ENCODE results near the gene NUP62. TPM values are rescaled to one million over a fixed set of nuclear protein-coding genes. Genes with fewer than 3 reads are reported as not detected.
A peak's percentile ranks its signal among the peaks of the same experiment; 100 is the strongest.

The NUP62 gene
- polyA plus RNA-seq, 1 of the 3 experiments (the other 2 are of a cell fraction): 16.2 TPM

DNA sequence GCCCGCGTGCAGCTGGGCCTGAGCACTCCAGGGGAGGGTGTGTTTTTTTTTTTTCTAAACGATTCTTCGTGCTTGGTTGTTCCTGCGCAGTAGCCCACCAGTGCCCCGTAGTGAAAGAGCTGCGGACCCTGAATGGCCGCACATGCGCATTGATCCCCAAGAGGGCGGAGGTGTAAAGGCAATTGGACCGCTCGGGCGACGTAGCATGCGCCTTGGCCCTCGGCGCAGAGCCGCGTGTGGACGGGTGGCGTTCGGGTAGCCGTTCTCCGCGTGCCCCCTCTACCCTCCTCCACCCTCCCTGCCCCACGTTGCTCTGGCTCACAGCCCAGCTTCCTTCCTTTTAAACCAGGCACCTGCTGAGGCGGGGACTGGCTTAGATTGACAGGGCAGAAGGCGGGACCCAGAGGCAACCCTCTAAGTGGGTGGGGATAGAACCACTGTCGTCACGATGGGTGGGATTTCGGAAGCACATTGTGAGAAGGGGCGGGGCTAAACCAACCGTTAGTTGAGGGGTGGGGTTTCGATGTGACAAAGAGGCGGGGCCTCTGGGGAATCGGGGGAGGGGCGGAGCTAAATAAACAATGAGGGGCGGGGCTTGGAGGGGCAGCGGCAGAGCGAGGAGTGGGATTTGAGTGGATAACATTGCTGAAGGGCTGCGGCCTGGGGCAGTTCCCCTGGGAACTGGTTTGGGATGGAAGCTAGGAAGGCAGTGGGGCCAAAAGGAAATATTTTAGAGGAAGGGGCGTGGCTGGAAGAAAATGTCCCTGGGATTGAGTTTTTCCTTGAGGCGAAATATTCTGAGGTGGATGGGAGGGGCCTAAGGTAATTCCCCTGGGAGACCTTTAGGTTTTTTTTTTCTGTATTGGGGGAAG, 543 bp upstream of the NUP62 start:
- no peaks in the 10 kb centered on the region for H3K9me3 ChIP-seq
- CTCF ChIA-PET: interaction anchor here (1.2 to 3.5 kb wide), 3 partner anchors 8 to 206 kb away, joined by 3 to 23 read pairs (median 4); no protein-coding TSS in a partner anchor
- H3K9me2 ChIP-seq: no peaks in the 10 kb centered on the region

More for the DNA sequence above, 543 bp upstream of the NUP62 start:
- H3K36me3 ChIP-seq (replicated peaks in 1 of 2; ENCODE audit: control insufficient read depth in 1 of 2, insufficient read depth in 2 of 2, low read length in 1 of 2): peaks cover 3 to 37% of the 10 kb centered on the region in 2 experiments
- H2AFZ ChIP-seq (ENCODE audit: low read depth): peak overlapping the region; percentile 99; the same call in 1 of the 2 replicates
- peak overlapping the region; percentile 98 for H3K9ac ChIP-seq
- H3K27me3 ChIP-seq (ENCODE audit: insufficient read depth): no peaks in the 10 kb centered on the region
- 0 out of 2 replicates have a peak, but pooled peaks cover 11% of the 10 kb centered on the region for H4K20me1 ChIP-seq (ENCODE audit: insufficient read depth)
- POLR2A ChIA-PET: interaction anchor here (0.7 to 2.1 kb wide), 6 partner anchors 9 to 254 kb away, joined by 3 to 8 read pairs (median 3); partner anchors contain the start of gene AKT1S1
- TF ChIP-seq RAD21 (IDR thresholded peaks at IDR 0.05; ENCODE audit: low read length) (no peak), NRF1 (IDR thresholded peaks at IDR 0.05; ENCODE audit: low read depth, low read length) (peak; percentile 58; the same call in 1 of the 2 replicates), GABPA (IDR thresholded peaks at IDR 0.05; ENCODE audit: low read depth) (no peak), EP300 (IDR thresholded peaks at IDR 0.05; ENCODE audit: borderline replicate concordance in 1 of 2, low read depth in 1 of 2, low read length in 1 of 2) (no peak; a peak in 1 of 4 replicates), POLR2AphosphoS5 (IDR thresholded peaks at IDR 0.05; ENCODE audit: low read depth, low read length) (peak; percentile 46; the same call in 1 of the 2 replicates), CHD2 (IDR thresholded peaks at IDR 0.05; ENCODE audit: low read length, partially characterized antibody) (peak; percentile 38), MXI1 (IDR thresholded peaks at IDR 0.05; ENCODE audit: low read depth, low read length) (peak; percentile 57; the same call in 1 of the 2 replicates)
- TF ChIP-seq, protein P1, sequence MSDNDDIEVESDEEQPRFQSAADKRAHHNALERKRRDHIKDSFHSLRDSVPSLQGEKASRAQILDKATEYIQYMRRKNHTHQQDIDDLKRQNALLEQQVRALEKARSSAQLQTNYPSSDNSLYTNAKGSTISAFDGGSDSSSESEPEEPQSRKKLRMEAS (IDR thresholded peaks at IDR 0.05; ENCODE audit: low read depth): peak; percentile 88
- TF ChIP-seq, protein P2, sequence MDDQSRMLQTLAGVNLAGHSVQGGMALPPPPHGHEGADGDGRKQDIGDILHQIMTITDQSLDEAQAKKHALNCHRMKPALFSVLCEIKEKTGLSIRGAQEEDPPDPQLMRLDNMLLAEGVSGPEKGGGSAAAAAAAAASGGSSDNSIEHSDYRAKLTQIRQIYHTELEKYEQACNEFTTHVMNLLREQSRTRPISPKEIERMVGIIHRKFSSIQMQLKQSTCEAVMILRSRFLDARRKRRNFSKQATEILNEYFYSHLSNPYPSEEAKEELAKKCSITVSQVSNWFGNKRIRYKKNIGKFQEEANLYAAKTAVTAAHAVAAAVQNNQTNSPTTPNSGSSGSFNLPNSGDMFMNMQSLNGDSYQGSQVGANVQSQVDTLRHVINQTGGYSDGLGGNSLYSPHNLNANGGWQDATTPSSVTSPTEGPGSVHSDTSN (IDR thresholded peaks at IDR 0.05): peak; percentile 97
- TF ChIP-seq, protein P3, sequence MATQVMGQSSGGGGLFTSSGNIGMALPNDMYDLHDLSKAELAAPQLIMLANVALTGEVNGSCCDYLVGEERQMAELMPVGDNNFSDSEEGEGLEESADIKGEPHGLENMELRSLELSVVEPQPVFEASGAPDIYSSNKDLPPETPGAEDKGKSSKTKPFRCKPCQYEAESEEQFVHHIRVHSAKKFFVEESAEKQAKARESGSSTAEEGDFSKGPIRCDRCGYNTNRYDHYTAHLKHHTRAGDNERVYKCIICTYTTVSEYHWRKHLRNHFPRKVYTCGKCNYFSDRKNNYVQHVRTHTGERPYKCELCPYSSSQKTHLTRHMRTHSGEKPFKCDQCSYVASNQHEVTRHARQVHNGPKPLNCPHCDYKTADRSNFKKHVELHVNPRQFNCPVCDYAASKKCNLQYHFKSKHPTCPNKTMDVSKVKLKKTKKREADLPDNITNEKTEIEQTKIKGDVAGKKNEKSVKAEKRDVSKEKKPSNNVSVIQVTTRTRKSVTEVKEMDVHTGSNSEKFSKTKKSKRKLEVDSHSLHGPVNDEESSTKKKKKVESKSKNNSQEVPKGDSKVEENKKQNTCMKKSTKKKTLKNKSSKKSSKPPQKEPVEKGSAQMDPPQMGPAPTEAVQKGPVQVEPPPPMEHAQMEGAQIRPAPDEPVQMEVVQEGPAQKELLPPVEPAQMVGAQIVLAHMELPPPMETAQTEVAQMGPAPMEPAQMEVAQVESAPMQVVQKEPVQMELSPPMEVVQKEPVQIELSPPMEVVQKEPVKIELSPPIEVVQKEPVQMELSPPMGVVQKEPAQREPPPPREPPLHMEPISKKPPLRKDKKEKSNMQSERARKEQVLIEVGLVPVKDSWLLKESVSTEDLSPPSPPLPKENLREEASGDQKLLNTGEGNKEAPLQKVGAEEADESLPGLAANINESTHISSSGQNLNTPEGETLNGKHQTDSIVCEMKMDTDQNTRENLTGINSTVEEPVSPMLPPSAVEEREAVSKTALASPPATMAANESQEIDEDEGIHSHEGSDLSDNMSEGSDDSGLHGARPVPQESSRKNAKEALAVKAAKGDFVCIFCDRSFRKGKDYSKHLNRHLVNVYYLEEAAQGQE (IDR thresholded peaks at IDR 0.05; ENCODE audit: low read depth, low read length): 0 out of 2 replicates have a peak, but pooled peaks have one; percentile 12
- TF ChIP-seq, protein P4, sequence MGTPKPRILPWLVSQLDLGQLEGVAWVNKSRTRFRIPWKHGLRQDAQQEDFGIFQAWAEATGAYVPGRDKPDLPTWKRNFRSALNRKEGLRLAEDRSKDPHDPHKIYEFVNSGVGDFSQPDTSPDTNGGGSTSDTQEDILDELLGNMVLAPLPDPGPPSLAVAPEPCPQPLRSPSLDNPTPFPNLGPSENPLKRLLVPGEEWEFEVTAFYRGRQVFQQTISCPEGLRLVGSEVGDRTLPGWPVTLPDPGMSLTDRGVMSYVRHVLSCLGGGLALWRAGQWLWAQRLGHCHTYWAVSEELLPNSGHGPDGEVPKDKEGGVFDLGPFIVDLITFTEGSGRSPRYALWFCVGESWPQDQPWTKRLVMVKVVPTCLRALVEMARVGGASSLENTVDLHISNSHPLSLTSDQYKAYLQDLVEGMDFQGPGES (IDR thresholded peaks at IDR 0.05; ENCODE audit: low read depth, low read length): no peak
- H3K4me2 ChIP-seq: peak overlapping the region; percentile 94
- DNase-seq: peak; percentile 95
- whole genome bisulfite sequencing (ENCODE audit: low lambda C conversion rate): 3% methylated on average over 41 of the region's 43 CpGs
- peak overlapping the region; percentile 76 to 100 for H3K4me3 ChIP-seq (ENCODE audit: low read depth in 2 of 2, low read length in 1 of 2)
- H3K4me1 ChIP-seq (ENCODE audit: control insufficient read depth in 1 of 2, insufficient read depth in 2 of 2, low read depth in 1 of 2, low read length in 1 of 2): peaks cover 7 to 10% of the 10 kb centered on the region in 2 experiments; a peak in 2 of 4 replicates
- H3K79me2 ChIP-seq (ENCODE audit: insufficient read depth): peaks cover 45% of the 10 kb centered on the region
- peaks cover 18% of the 10 kb centered on the region for H3F3A ChIP-seq (replicated peaks; ENCODE audit: insufficient read depth)
- H3K27ac ChIP-seq (ENCODE audit: low read depth in 2 of 2, low read length in 1 of 2): peak overlapping the region; percentile 94 to 95

All from SK-N-SH (cell line).